Lower lobe of right lung (tissue), 2 donors: ENCODE data around the gene FRY. TPM values are rescaled to one million over a fixed set of nuclear protein-coding genes. Genes with fewer than 3 reads are reported as not detected.

Experiments used
- ATAC-seq, 2 donors: fragments of 200-7000 bp; cut with Tn5 transposase; one replicate each; pipeline ENCODE4 v1.9.1; 2020 to 2022; ENCODE audit warnings: mild to moderate bottlenecking in 2 of 2, moderate library complexity in 2 of 2
- DNase-seq: peaks from one replicate; pipeline ENCODE4 v3.0.0-alpha.2; 2020
- H3K27ac ChIP-seq: fragments of 200-600 bp; one replicate; pipeline ENCODE4 v1.8.0; 2022
- H3K27me3 ChIP-seq: fragments of 200-600 bp; one replicate; pipeline ENCODE4 v1.8.0; 2022; ENCODE audit warnings: low read depth
- H3K36me3 ChIP-seq: fragments of 200-600 bp; one replicate; pipeline ENCODE4 v1.8.0; 2022; ENCODE audit warnings: mild to moderate bottlenecking
- H3K4me1 ChIP-seq: fragments of 200-600 bp; one replicate; pipeline ENCODE4 v1.8.0; 2022
- H3K4me3 ChIP-seq: fragments of 200-600 bp; one replicate; pipeline ENCODE4 v1.8.0; 2022; ENCODE audit warnings: mild to moderate bottlenecking
- H3K9me3 ChIP-seq: fragments of 200-600 bp; one replicate; pipeline ENCODE4 v1.8.0; 2022
- intact Hi-C: fragments of 100-400 bp; cut with DNase I; formaldehyde crosslinking; loops from one replicate; pipeline ENCODE4 v1.11.0; 2022
- total RNA-seq: library from RNA; stranded (reverse); fragmentation: NEBNext Ultra II Directional; extraction: Animal tissue kit (Norgen Biotek cat#: 25700); gene quantifications from one replicate; pipeline ENCODE4 v1.2.1, GENCODE V29; 2021
- TF ChIP-seq, protein P1 (sequence below): fragments of 200-600 bp; IDR thresholded peaks from one replicate; pipeline ENCODE4 v1.8.0; 2022; ENCODE audit warnings: antibody characterized with exemption, mild to moderate bottlenecking
- donor health status: DM: no; HTN: yes; CAD: no; lungs with severe emphysema.

Gene FRY
- total RNA-seq, 1 donor from 2014 or later: 93.7 TPM

DNA sequence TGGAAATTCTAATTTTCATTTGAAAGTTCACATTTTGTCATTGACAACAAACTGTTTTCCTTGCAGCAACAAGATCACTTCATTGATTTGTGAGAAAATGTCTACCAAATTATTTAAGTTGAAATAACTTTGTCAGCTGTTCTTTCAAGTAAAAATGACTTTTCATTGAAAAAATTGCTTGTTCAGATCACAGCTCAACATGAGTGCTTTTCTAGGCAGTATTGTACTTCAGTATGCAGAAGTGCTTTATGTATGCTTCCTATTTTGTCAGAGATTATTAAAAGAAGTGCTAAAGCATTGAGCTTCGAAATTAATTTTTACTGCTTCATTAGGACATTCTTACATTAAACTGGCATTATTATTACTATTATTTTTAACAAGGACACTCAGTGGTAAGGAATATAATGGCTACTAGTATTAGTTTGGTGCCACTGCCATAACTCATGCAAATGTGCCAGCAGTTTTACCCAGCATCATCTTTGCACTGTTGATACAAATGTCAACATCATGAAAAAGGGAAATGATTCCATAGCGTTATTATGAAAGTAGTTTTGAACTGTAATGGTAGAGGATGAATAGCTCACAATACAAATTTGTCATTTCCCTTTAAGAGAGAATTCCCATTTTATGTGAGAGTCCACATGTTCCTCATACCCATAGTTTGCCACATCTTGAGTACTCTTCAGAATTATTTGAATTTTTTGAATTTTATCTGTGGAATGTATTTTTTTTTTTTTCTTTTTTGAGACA lies 286.3 kb downstream of the FRY start:
- H3K9me3 ChIP-seq: no peaks in the 10 kb centered on the region
- no peak overlapping the region for H3K4me3 ChIP-seq
- TF ChIP-seq, protein P1, sequence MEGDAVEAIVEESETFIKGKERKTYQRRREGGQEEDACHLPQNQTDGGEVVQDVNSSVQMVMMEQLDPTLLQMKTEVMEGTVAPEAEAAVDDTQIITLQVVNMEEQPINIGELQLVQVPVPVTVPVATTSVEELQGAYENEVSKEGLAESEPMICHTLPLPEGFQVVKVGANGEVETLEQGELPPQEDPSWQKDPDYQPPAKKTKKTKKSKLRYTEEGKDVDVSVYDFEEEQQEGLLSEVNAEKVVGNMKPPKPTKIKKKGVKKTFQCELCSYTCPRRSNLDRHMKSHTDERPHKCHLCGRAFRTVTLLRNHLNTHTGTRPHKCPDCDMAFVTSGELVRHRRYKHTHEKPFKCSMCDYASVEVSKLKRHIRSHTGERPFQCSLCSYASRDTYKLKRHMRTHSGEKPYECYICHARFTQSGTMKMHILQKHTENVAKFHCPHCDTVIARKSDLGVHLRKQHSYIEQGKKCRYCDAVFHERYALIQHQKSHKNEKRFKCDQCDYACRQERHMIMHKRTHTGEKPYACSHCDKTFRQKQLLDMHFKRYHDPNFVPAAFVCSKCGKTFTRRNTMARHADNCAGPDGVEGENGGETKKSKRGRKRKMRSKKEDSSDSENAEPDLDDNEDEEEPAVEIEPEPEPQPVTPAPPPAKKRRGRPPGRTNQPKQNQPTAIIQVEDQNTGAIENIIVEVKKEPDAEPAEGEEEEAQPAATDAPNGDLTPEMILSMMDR: no peak
- H3K27ac ChIP-seq: no peak overlapping the region
- no peaks in the 10 kb centered on the region for H3K36me3 ChIP-seq
- no peaks in the 10 kb centered on the region for H3K27me3 ChIP-seq
- no peaks in the 10 kb centered on the region for H3K4me1 ChIP-seq
- intact Hi-C loops: loop anchor here (10.0 kb wide), 1 partner anchor 403 kb away; no protein-coding TSS in a partner anchor
- DNase-seq: no peak
- no peak for ATAC-seq

DNA sequence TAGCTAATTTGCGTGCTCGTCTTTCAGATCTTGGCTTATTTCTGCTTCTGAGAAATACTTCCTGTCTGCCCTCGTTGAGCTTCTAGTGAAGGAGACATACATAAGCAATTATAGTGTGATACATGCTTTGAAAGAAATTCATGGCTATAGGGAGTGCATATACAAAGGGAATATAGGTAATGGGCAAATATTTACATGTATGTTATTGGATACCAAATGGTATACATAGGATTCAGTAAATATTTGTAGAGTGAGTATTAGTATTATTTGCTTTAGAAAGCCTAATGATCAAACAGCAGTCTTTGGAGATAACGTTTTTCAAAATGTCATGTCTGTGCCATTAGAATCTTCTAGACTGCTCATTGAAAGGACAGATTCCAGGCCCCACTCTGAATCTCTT lies 289.0 kb downstream of the FRY start:
- Histone ChIP-seq H3K9me3 (no peaks in the 10 kb centered on the region), H3K4me3 (no peak overlapping the region), H3K36me3 (no peaks in the 10 kb centered on the region), H3K4me1 (no peaks in the 10 kb centered on the region), H3K27me3 (no peaks in the 10 kb centered on the region), H3K27ac (no peak overlapping the region)
- ATAC-seq (no peak), DNase-seq (no peak)
- TF ChIP-seq, protein P1: no peak
- intact Hi-C loops: no loop called here

DNA sequence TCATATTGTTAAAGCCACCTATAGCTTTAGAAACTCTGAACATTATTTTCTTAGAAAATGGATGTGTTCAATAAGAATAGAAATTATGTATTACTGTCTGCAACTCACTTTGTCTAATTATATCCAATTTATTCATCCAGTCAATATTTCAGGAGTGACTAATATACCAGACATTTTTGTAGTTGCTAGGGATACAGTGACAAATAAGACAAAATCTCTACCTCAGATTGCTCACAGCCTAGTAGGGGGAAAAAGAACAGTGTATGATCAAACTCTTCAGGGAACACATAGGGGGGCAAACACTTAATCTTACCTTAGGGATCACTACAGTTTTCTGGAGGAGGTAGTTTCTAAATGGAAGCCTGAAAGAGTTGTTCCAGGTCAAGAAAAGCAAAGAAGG lies 292.3 kb downstream of the FRY start:
- DNase-seq (no peak), ATAC-seq (no peak)
- Histone ChIP-seq H3K4me1 (no peaks in the 10 kb centered on the region), H3K9me3 (no peaks in the 10 kb centered on the region), H3K27ac (no peak overlapping the region), H3K27me3 (no peaks in the 10 kb centered on the region), H3K36me3 (no peaks in the 10 kb centered on the region), H3K4me3 (no peak overlapping the region)
- TF ChIP-seq, protein P1: no peak
- intact Hi-C loops: no loop called here

DNA sequence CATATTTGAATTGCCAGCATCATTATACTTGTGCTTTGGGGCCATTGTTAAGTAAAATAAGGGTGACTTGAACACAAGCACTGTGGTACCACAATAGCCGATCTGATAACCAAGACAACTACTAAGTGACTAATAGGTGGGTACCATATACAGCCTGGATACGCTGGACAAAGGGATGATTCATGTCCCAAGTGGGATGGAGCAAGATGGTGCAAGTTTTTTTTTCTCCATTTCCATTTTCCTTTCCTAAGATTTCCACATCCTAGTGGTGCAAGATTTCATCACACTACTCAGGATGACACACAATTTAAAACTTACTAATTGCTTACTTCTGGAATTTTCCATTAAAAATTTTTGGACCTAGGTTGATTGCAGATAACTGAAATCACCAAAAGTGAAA lies 298.9 kb downstream of the FRY start:
- no peaks in the 10 kb centered on the region for H3K9me3 ChIP-seq
- no peaks in the 10 kb centered on the region for H3K27me3 ChIP-seq
- no peak overlapping the region for H3K4me3 ChIP-seq
- H3K4me1 ChIP-seq: no peaks in the 10 kb centered on the region
- TF ChIP-seq, protein P1: no peak
- ATAC-seq (no peak), DNase-seq (no peak)
- H3K27ac ChIP-seq: no peak overlapping the region
- H3K36me3 ChIP-seq: no peaks in the 10 kb centered on the region
- intact Hi-C loops: no loop called here

DNA sequence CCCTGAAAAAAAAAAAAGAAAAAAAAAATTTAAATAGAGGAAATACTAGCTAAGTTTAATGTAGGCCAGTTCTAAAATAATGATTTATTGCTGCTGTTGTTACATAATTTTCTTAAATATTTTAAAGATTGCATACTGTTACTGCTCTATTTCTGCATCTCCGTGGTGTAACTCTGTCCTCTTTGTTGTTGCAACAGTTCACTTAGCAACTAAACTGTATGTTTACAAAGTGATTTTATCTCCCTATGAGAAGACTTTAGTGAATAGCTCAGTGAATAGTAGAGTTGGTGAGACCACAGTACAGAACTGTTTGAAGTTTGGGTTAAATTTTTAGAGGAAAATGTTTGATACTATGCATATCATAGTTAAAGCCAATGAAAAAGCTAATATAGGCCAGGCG lies 303.1 kb downstream of the FRY start:
- H3K4me1 ChIP-seq: no peaks in the 10 kb centered on the region
- TF ChIP-seq, protein P1: no peak
- no peaks in the 10 kb centered on the region for H3K36me3 ChIP-seq
- no peaks in the 10 kb centered on the region for H3K27me3 ChIP-seq
- DNase-seq (no peak), ATAC-seq (no peak)
- H3K9me3 ChIP-seq: no peaks in the 10 kb centered on the region
- intact Hi-C loops: no loop called here
- no peak overlapping the region for H3K27ac ChIP-seq
- no peak overlapping the region for H3K4me3 ChIP-seq
